ENCODE data around the gene PRKN. TPM values are rescaled to one million over a fixed set of nuclear protein-coding genes. Genes with fewer than 3 reads are reported as not detected.

The PRKN gene
- total RNA-seq, 2 donors from 2014 or later = 10.7 to 21.2 TPM

- Histone ChIP-seq H3K27ac (no peak overlapping the region), H3K27me3 (replicated peaks; ENCODE audit: insufficient read depth) (no peaks in the 10 kb centered on the region), H3K4me1 (replicated peaks) (no peaks in the 10 kb centered on the region), H3K9me3 (no peaks in the 10 kb centered on the region), H3K36me3 (no peaks in the 10 kb centered on the region), H3K4me3 (no peak overlapping the region)
- DNase-seq (ENCODE audit: low spot score) = no peak
- 81% methylated on average over 9 of the region's 9 CpGs for WGBS
- intact Hi-C loops (cut with DNase I) = no loop called here
- no peak for TF ChIP-seq POLR2A (IDR thresholded peaks at IDR 0.05)
Observed at GRCh38 chr6:162184465-162184864, 543.1 kb downstream of the PRKN start.

DNA sequence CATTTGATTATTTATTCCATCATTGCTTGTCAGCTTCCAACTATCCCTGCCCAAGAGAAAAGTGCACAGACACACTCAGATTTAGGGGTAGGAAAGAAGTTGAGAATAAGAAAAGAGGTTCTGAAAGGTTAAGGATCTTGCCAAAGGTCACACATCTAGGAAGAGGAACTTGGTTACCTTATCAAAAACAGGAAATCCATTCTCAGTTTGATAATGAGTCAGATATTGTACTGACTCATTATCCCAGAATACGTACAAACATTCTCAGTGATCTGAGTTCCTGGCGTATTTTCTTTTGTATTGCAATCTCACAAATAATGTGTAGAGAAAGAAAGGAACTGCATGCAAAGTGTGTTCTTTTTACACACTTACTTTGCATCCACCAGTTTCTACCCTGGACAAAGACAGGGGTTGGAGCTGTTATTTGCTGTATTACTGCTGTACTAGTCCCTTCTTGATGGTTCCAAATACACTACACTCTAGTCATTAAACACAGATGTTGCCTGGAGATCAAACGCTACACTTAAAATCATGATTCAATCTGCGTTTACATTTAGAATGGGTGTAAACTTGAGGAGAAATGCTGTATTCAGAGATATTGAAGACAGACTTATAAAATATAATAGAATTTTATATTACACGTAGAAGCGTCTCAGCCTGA lies 545.7 kb downstream of the PRKN start:
- H3K9me3 ChIP-seq = no peaks in the 10 kb centered on the region
- no peaks in the 10 kb centered on the region for H3K27me3 ChIP-seq (replicated peaks; ENCODE audit: insufficient read depth)
- no peak overlapping the region for H3K27ac ChIP-seq
- 70% methylated on average over 6 of the region's 6 CpGs for WGBS
- no peaks in the 10 kb centered on the region for H3K4me1 ChIP-seq (replicated peaks)
- no peak overlapping the region for H3K4me3 ChIP-seq
- no peaks in the 10 kb centered on the region for H3K36me3 ChIP-seq
- DNase-seq (ENCODE audit: low spot score) = no peak
- intact Hi-C loops (cut with DNase I) = no loop called here
- TF ChIP-seq POLR2AphosphoS5 (IDR thresholded peaks at IDR 0.05) (no peak), POLR2A (IDR thresholded peaks at IDR 0.05) (no peak)
- TF ChIP-seq, protein P1, sequence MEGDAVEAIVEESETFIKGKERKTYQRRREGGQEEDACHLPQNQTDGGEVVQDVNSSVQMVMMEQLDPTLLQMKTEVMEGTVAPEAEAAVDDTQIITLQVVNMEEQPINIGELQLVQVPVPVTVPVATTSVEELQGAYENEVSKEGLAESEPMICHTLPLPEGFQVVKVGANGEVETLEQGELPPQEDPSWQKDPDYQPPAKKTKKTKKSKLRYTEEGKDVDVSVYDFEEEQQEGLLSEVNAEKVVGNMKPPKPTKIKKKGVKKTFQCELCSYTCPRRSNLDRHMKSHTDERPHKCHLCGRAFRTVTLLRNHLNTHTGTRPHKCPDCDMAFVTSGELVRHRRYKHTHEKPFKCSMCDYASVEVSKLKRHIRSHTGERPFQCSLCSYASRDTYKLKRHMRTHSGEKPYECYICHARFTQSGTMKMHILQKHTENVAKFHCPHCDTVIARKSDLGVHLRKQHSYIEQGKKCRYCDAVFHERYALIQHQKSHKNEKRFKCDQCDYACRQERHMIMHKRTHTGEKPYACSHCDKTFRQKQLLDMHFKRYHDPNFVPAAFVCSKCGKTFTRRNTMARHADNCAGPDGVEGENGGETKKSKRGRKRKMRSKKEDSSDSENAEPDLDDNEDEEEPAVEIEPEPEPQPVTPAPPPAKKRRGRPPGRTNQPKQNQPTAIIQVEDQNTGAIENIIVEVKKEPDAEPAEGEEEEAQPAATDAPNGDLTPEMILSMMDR (IDR thresholded peaks at IDR 0.05) = no peak

- intact Hi-C loops (cut with DNase I) = no loop called here
- TF ChIP-seq, protein P1 (IDR thresholded peaks at IDR 0.05) = no peak
- TF ChIP-seq POLR2A (IDR thresholded peaks at IDR 0.05) (no peak), POLR2AphosphoS5 (IDR thresholded peaks at IDR 0.05) (no peak)
- H3K9me3 ChIP-seq = no peaks in the 10 kb centered on the region
- H3K27ac ChIP-seq = no peak overlapping the region
- H3K36me3 ChIP-seq = no peaks in the 10 kb centered on the region
- 83% methylated on average over 5 of the region's 5 CpGs for WGBS
- no peaks in the 10 kb centered on the region for H3K4me1 ChIP-seq (replicated peaks)
- H3K4me3 ChIP-seq = no peak overlapping the region
- no peak for DNase-seq (ENCODE audit: low spot score)
- H3K27me3 ChIP-seq (replicated peaks; ENCODE audit: insufficient read depth) = no peaks in the 10 kb centered on the region
Observed at GRCh38 chr6:162181111-162181510, 546.5 kb downstream of the PRKN start.

- DNase-seq (ENCODE audit: low spot score) = no peak
- H3K27me3 ChIP-seq (replicated peaks; ENCODE audit: insufficient read depth) = no peaks in the 10 kb centered on the region
- H3K36me3 ChIP-seq = no peaks in the 10 kb centered on the region
- 81% methylated on average over 7 of the region's 7 CpGs for WGBS
- TF ChIP-seq POLR2A (IDR thresholded peaks at IDR 0.05) (no peak), POLR2AphosphoS5 (IDR thresholded peaks at IDR 0.05) (no peak)
- TF ChIP-seq, protein P1 (IDR thresholded peaks at IDR 0.05) = no peak
- no peak overlapping the region for H3K27ac ChIP-seq
- H3K4me1 ChIP-seq (replicated peaks) = no peaks in the 10 kb centered on the region
- no peaks in the 10 kb centered on the region for H3K9me3 ChIP-seq
- intact Hi-C loops (cut with DNase I) = no loop called here
- H3K4me3 ChIP-seq = no peak overlapping the region
Observed at GRCh38 chr6:162179196-162179951, 548.2 kb downstream of the PRKN start.

- 93% methylated on average over 8 of the region's 8 CpGs for WGBS
- H3K27ac ChIP-seq = no peak overlapping the region
- TF ChIP-seq POLR2AphosphoS5 (IDR thresholded peaks at IDR 0.05) = no peak
- no peak for TF ChIP-seq POLR2A (IDR thresholded peaks at IDR 0.05)
- TF ChIP-seq, protein P1 (IDR thresholded peaks at IDR 0.05) = no peak
- H3K27me3 ChIP-seq (replicated peaks; ENCODE audit: insufficient read depth) = no peaks in the 10 kb centered on the region
- no peaks in the 10 kb centered on the region for H3K9me3 ChIP-seq
- no peak overlapping the region for H3K4me3 ChIP-seq
- intact Hi-C loops (cut with DNase I) = no loop called here
- no peaks in the 10 kb centered on the region for H3K36me3 ChIP-seq
- H3K4me1 ChIP-seq (replicated peaks) = no peaks in the 10 kb centered on the region
- DNase-seq (ENCODE audit: low spot score) = no peak
Observed at GRCh38 chr6:162178666-162179065, 548.9 kb downstream of the PRKN start.
